ENCODE data around the gene CHN2. TPM values are rescaled to one million over a fixed set of nuclear protein-coding genes. Genes with fewer than 3 reads are reported as not detected.

CHN2 gene
- total RNA-seq, 1 donor from 2014 or later = 36.1 TPM

GRCh38 chr7:29160080-29160479 lies 34.5 kb upstream of the CHN2 start:
- Histone ChIP-seq H3K4me1 (peaks cover 17% of the 10 kb centered on the region), H3K36me3 (no peaks in the 10 kb centered on the region), H3K4me3 (no peak overlapping the region), H3K27ac (replicated peaks) (no peak overlapping the region), H3K27me3 (ENCODE audit: low read depth) (peaks cover 6% of the 10 kb centered on the region), H3K9me3 (replicated peaks) (no peaks in the 10 kb centered on the region)
- intact Hi-C loops (cut with micrococcal nuclease) = no loop called here
- TF ChIP-seq, protein P1, sequence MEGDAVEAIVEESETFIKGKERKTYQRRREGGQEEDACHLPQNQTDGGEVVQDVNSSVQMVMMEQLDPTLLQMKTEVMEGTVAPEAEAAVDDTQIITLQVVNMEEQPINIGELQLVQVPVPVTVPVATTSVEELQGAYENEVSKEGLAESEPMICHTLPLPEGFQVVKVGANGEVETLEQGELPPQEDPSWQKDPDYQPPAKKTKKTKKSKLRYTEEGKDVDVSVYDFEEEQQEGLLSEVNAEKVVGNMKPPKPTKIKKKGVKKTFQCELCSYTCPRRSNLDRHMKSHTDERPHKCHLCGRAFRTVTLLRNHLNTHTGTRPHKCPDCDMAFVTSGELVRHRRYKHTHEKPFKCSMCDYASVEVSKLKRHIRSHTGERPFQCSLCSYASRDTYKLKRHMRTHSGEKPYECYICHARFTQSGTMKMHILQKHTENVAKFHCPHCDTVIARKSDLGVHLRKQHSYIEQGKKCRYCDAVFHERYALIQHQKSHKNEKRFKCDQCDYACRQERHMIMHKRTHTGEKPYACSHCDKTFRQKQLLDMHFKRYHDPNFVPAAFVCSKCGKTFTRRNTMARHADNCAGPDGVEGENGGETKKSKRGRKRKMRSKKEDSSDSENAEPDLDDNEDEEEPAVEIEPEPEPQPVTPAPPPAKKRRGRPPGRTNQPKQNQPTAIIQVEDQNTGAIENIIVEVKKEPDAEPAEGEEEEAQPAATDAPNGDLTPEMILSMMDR (IDR thresholded peaks at IDR 0.05; ENCODE audit: borderline replicate concordance) = no peak
- no peak for DNase-seq

- peaks cover 17% of the 10 kb centered on the region for H3K4me1 ChIP-seq
- intact Hi-C loops (cut with micrococcal nuclease) = no loop called here
- peaks cover 6% of the 10 kb centered on the region for H3K27me3 ChIP-seq (ENCODE audit: low read depth)
- H3K9me3 ChIP-seq (replicated peaks) = no peaks in the 10 kb centered on the region
- TF ChIP-seq, protein P1 (IDR thresholded peaks at IDR 0.05; ENCODE audit: borderline replicate concordance) = no peak
- DNase-seq = no peak
- H3K36me3 ChIP-seq = no peaks in the 10 kb centered on the region
- no peak overlapping the region for H3K4me3 ChIP-seq
- no peak overlapping the region for H3K27ac ChIP-seq (replicated peaks)
Observed at GRCh38 chr7:29161231-29161630, 33.3 kb upstream of the CHN2 start.

DNA sequence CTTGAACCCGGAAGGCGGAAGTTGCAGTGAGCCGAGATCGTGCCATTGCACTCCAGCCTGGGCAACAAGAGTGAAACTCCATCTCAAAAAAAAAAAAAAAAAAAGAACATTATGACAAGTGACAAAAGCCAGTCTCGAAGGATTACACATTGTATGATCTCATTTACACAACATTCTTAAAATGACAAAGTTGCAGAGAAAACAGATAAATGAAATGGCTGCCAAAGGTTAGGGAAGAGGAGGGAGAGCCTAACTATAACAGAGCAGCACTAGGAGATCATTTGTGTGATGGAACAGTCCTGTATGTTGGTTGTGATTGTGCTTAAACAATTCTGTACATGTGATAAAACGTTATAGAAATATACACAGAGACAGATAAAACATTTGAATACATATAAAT lies 32.0 kb upstream of the CHN2 start:
- Histone ChIP-seq H3K27ac (replicated peaks) (no peak overlapping the region), H3K36me3 (no peaks in the 10 kb centered on the region), H3K4me3 (no peak overlapping the region), H3K27me3 (ENCODE audit: low read depth) (peaks cover 6% of the 10 kb centered on the region), H3K9me3 (replicated peaks) (no peaks in the 10 kb centered on the region), H3K4me1 (peaks cover 3% of the 10 kb centered on the region)
- TF ChIP-seq, protein P1 (IDR thresholded peaks at IDR 0.05; ENCODE audit: borderline replicate concordance) = no peak
- no peak for DNase-seq
- intact Hi-C loops (cut with micrococcal nuclease) = no loop called here

GRCh38 chr7:29163854-29164253 lies 30.7 kb upstream of the CHN2 start:
- Histone ChIP-seq H3K27me3 (ENCODE audit: low read depth) (peaks cover 6% of the 10 kb centered on the region), H3K36me3 (no peaks in the 10 kb centered on the region), H3K9me3 (replicated peaks) (no peaks in the 10 kb centered on the region), H3K4me1 (no peaks in the 10 kb centered on the region), H3K4me3 (no peak overlapping the region), H3K27ac (replicated peaks) (no peak overlapping the region)
- TF ChIP-seq, protein P1 (IDR thresholded peaks at IDR 0.05; ENCODE audit: borderline replicate concordance) = no peak
- no peak for DNase-seq
- intact Hi-C loops (cut with micrococcal nuclease) = no loop called here

- Histone ChIP-seq H3K27ac (replicated peaks) (no peak overlapping the region), H3K4me1 (peaks cover 4% of the 10 kb centered on the region), H3K9me3 (replicated peaks) (no peaks in the 10 kb centered on the region), H3K27me3 (ENCODE audit: low read depth) (no peaks in the 10 kb centered on the region), H3K36me3 (no peaks in the 10 kb centered on the region), H3K4me3 (no peak overlapping the region)
- DNase-seq = no peak
- TF ChIP-seq, protein P1 (IDR thresholded peaks at IDR 0.05; ENCODE audit: borderline replicate concordance) = no peak
- intact Hi-C loops (cut with micrococcal nuclease) = no loop called here
Observed at GRCh38 chr7:29167721-29168120, 26.9 kb upstream of the CHN2 start.

DNA sequence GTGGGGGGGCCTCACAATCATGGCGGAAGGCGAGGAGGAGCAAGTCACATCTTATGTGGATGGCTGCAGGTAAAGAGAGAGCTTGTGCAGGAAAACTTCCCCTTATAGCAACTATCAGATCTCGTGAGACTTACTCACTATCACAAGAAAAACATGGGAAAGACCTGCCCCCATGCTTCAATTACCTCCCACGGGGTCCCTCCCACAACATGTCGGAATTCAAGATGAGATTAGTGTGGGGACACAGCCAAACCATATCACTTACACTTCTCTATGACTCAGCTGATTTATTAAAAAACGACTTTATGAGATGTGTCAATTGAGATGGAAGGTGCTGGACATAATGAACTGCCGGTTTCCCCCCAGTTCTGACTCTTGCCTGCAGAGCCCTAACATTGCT lies 23.8 kb upstream of the CHN2 start:
- H3K27ac ChIP-seq (replicated peaks) = no peak overlapping the region
- intact Hi-C loops (cut with micrococcal nuclease) = no loop called here
- DNase-seq = no peak
- no peaks in the 10 kb centered on the region for H3K9me3 ChIP-seq (replicated peaks)
- no peaks in the 10 kb centered on the region for H3K27me3 ChIP-seq (ENCODE audit: low read depth)
- TF ChIP-seq, protein P1 (IDR thresholded peaks at IDR 0.05; ENCODE audit: borderline replicate concordance) = no peak
- no peak overlapping the region for H3K4me3 ChIP-seq
- H3K4me1 ChIP-seq = peaks cover 13% of the 10 kb centered on the region
- H3K36me3 ChIP-seq = no peaks in the 10 kb centered on the region
